Smooth muscle cell (in vitro differentiated cells): ENCODE data around the gene GANAB. TPM values are rescaled to one million over a fixed set of nuclear protein-coding genes. Genes with fewer than 3 reads are reported as not detected.

Source experiments
- DNase-seq: peaks from one replicate; lab custom pipeline; 2025; ENCODE audit not compliant: unreplicated experiment; lab: John Stamatoyannopoulos, UW
- H2AFZ ChIP-seq: fragments of 200-600 bp; sonication (generic); 2 replicates; pipeline ENCODE4 v1.6.0; 2016; ENCODE audit warnings: antibody characterized with exemption, low read depth, mild to moderate bottlenecking
- H3F3A ChIP-seq: fragments of 200-600 bp; sonication (generic); 2 replicates; pipeline ENCODE4 v1.6.0; 2017; ENCODE audit warnings: antibody characterized with exemption, low read depth
- H3K27ac ChIP-seq: fragments of 200-600 bp; sonication (generic); 2 replicates; pipeline ENCODE4 v1.5.1; 2016; ENCODE audit warnings: low read depth, mild to moderate bottlenecking
- H3K27me3 ChIP-seq: fragments of 200-600 bp; sonication (generic); 2 replicates; pipeline ENCODE4 v1.6.1; 2016; ENCODE audit warnings: low read depth, mild to moderate bottlenecking
- H3K36me3 ChIP-seq: fragments of 200-600 bp; sonication (generic); 2 replicates; pipeline ENCODE4 v1.5.1; 2016; ENCODE audit warnings: low read depth
- H3K4me1 ChIP-seq: fragments of 200-600 bp; sonication (generic); 2 replicates; pipeline ENCODE4 v1.5.1; 2016; ENCODE audit warnings: low read depth
- H3K4me2 ChIP-seq: fragments of 200-600 bp; sonication (generic); 2 replicates; pipeline ENCODE4 v1.6.0; 2016; ENCODE audit warnings: mild to moderate bottlenecking
- H3K4me3 ChIP-seq: fragments of 200-600 bp; sonication (generic); 2 replicates; pipeline ENCODE4 v1.5.1; 2016; ENCODE audit warnings: mild to moderate bottlenecking
- H3K79me2 ChIP-seq: fragments of 200-600 bp; sonication (generic); 2 replicates; pipeline ENCODE4 v1.6.0; 2016; ENCODE audit warnings: low read depth, mild to moderate bottlenecking
- H3K9ac ChIP-seq: fragments of 200-600 bp; sonication (generic); 2 replicates; pipeline ENCODE4 v1.6.0; 2016; ENCODE audit warnings: low read depth
- H3K9me3 ChIP-seq: fragments of 200-600 bp; sonication (generic); replicated peaks from 2 replicates; pipeline ENCODE4 v1.5.1; 2016; ENCODE audit warnings: low read depth
- H4K20me1 ChIP-seq: fragments of 200-600 bp; sonication (generic); 2 replicates; pipeline ENCODE4 v1.6.0; 2016; ENCODE audit warnings: low read depth
- CTCF ChIP-seq: fragments of 200-600 bp; sonication (generic); IDR thresholded peaks from 2 replicates; pipeline ENCODE4 v1.5.1; 2017; ENCODE audit warnings: borderline replicate concordance, mild to moderate bottlenecking, antibody characterized with exemption; ENCODE audit not compliant: insufficient read depth, poor library complexity, severe bottlenecking
- WGBS: methylation state at CpG from one replicate; pipeline ENCODE4 v1.1.7; 2016; ENCODE audit warnings: low lambda C conversion rate; 5-methylcytosine and 5-hydroxymethylcytosine counted together
- polyA plus RNA-seq: library from polyadenylated mRNA; unstranded; fragments of >200 nt; fragmentation: Nextera tagmentation; extraction: Ambion mirVana; gene quantifications from 2 replicates; pipeline ENCODE4 v1.2.1, GENCODE V29; 2016
- total RNA-seq: library from RNA; depleted of rRNA; stranded (reverse); fragments of >200 nt; gene quantifications from 2 replicates; pipeline ENCODE4 v1.2.3, GENCODE V29; 2014

The GANAB gene
- total and polyA plus RNA-seq, 2 experiments from 2014 or later: 176 to 225 TPM

DNA sequence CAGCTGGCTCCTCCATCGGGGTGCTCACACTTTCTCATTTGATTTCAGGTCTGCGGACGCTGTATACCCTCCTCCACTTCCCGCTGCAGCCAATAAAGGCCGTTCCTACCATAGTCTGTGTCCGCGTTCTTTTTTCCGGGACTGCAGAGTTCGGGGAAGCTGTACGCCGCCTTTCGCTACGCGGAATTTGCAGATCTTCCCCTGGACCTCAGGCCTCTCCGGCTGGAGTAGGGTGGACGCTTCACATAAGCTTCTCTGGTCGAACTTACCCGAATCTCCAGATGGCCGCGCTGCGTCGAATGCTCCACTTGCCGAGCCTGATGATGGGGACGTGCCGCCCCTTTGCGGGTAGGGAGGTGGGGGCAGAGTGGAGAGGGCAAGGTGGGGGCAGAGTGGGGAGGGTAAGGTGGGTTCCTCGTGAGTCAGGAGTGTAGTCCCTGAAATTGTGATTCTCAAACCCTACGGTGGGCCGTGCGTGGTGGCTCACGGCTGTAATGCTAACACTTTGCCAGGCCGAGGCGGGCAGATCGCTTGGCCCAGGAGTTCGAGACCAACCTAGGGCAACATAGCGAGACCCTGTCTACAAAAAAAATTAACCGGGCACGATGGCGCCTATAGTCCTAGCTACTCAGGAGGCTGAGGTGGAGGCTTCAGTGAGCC lies 19.3 kb upstream of the GANAB start:
- H3K79me2 ChIP-seq: peaks cover 34% of the 10 kb centered on the region
- DNase-seq: no peak
- H3F3A ChIP-seq: peaks cover 24% of the 10 kb centered on the region
- peaks cover 17% of the 10 kb centered on the region for H4K20me1 ChIP-seq
- H3K4me2 ChIP-seq: peak overlapping the region; percentile 91
- no peaks in the 10 kb centered on the region for H3K36me3 ChIP-seq
- H3K4me1 ChIP-seq: peaks cover 18% of the 10 kb centered on the region
- H3K9ac ChIP-seq: peak overlapping the region; percentile 78
- no peaks in the 10 kb centered on the region for H3K9me3 ChIP-seq
- H3K27me3 ChIP-seq: no peaks in the 10 kb centered on the region
- H3K4me3 ChIP-seq: peak overlapping the region; percentile 85
- no peak for TF ChIP-seq CTCF
- WGBS: 2% methylated on average over 39 of the region's 39 CpGs
- H3K27ac ChIP-seq: peak overlapping the region; percentile 67
- no peak overlapping the region for H2AFZ ChIP-seq

DNA sequence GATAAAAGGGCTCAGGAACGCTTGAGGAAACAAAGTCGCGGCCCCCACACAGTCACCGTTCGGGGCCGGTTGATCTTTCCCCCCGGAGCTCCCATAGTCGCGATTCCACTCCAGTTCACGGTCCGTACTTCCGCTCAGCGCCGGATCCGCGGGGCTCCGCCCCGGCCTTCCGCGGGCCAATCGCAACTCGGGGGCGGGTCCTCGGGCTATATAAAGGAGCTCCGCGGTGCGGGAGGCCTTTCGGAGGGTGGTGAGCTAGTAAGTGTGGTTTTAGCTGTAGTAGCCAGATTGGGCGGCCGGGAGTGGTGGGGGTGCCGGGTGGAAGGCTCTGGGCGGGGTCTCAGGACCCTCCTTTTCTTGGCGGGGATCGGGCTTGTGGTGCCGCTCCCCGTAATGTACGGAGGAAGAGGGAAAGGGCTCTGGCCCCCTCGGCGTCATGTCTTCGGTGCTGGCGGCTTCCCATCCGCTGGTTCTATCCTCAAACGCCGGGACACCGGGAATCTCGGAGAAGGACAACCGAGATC lies 18.7 kb upstream of the GANAB start, which contains the start of the genes C11orf98 and CSKMT:
Gene C11orf98, minus strand, starts transcription at position 136 of the 524 bp plus-strand sequence. Its CDS starts 41 bp downstream, at position 95.
Gene CSKMT, plus strand, starts transcription at position 238 of the 524 bp plus-strand sequence. CDS start 568 bp downstream, outside the sequence.
- H4K20me1 ChIP-seq: peaks cover 17% of the 10 kb centered on the region
- H3K27me3 ChIP-seq: no peaks in the 10 kb centered on the region
- no peaks in the 10 kb centered on the region for H3K9me3 ChIP-seq
- peak within 1 kb of the TSS; percentile 67 for H3K27ac ChIP-seq
- H3K4me2 ChIP-seq: peak within 1 kb of the TSS; percentile 91
- peak within 1 kb of the TSS; percentile 85 for H3K4me3 ChIP-seq
- WGBS: under 1% methylated on average over 38 of the region's 47 CpGs
- TF ChIP-seq CTCF: no peak
- H3K4me1 ChIP-seq: peaks cover 18% of the 10 kb centered on the region
- peaks cover 34% of the 10 kb centered on the region for H3K79me2 ChIP-seq
- peak; percentile 93 for DNase-seq
- peak within 1 kb of the TSS; percentile 78 for H3K9ac ChIP-seq
- H3K36me3 ChIP-seq: no peaks in the 10 kb centered on the region
- H3F3A ChIP-seq: peaks cover 20% of the 10 kb centered on the region
- peak within 1 kb of the TSS; percentile 81 for H2AFZ ChIP-seq

DNA sequence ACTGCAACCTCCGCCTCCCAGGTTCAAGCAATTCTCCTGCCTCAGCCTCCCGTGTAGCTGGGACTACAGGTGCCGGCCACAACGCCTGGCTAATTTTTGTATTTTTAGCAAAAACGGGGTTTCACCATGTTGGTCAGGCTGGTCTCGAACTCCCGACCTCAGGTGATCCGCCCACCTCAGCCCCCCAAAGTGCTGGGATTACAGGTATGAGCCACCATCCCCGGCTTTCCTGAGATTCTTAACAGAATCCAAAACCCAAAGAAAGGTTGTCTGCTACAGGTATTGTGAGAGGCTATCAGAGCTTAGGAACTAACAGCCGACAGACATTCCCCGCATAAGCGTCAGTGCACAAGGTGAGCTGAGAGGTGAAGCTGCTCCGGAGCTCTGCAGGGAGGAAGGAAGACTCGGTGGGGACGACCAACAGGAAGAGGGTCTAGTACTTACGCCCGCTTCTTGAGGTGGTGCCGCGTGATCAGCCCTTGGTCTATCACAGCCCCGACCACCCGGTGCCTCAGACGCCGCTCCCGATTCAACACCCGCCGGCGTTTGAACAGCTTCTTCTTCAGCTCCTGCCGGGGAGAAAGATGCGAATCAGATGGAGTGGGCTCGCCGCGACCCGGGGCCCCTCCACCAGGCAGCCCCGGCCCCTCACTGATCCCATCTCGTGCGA lies 18.1 kb upstream of the GANAB start:
- peaks cover 14% of the 10 kb centered on the region for H3F3A ChIP-seq
- WGBS: under 1% methylated on average over 35 of the region's 36 CpGs
- peaks cover 18% of the 10 kb centered on the region for H3K4me1 ChIP-seq
- DNase-seq: no peak
- peak overlapping the region; percentile 78 for H3K9ac ChIP-seq
- H4K20me1 ChIP-seq: peaks cover 17% of the 10 kb centered on the region
- H3K79me2 ChIP-seq: peaks cover 34% of the 10 kb centered on the region
- peak overlapping the region; percentile 91 for H3K4me2 ChIP-seq
- H3K4me3 ChIP-seq: peak overlapping the region; percentile 85
- no peak for TF ChIP-seq CTCF
- peak overlapping the region; percentile 81 for H2AFZ ChIP-seq
- H3K36me3 ChIP-seq: no peaks in the 10 kb centered on the region
- no peaks in the 10 kb centered on the region for H3K9me3 ChIP-seq
- peak overlapping the region; percentile 67 for H3K27ac ChIP-seq
- no peaks in the 10 kb centered on the region for H3K27me3 ChIP-seq
